GM21786 (cell line): ENCODE data around the gene PFKFB4.
"Not testable (repeated sequence)": the region's sequence is repeated elsewhere in the genome, so short reads cannot be mapped to it uniquely, and the experiment has no call there.

Experiments used
- ATAC-seq: cut with Tn5 transposase; IDR thresholded peaks from one replicate; pipeline ENCODE4 v1.9.1; 2021; ENCODE audit not compliant: unreplicated experiment

PFKFB4 gene

GRCh38 chr3:48535578-48535977, 21.0 kb downstream of the PFKFB4 start:
- ATAC-seq: no peak

DNA sequence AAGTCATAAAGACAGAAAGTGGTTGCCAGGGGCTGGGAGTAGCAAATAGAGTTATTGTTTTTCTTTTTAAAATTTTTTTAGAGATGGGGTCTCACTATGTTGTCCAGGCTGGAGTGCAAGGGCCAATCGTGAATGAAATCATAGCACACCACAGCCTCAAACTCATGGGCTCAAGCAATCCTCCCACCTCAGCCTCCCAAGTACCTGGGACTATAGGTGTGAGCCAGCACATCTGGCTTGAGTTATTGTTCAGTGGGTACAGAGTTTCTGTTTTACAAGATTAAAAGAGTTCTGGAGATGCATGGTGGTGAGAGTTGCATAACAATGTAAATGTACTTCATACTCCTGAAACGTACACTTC, 23.6 kb downstream of the PFKFB4 start:
- no peak for ATAC-seq

- no peak for ATAC-seq
These were observed 24.2 kb downstream of the PFKFB4 start for GRCh38 chr3:48532271-48532976.

GRCh38 chr3:48530701-48531100, 25.9 kb downstream of the PFKFB4 start:
- not testable (repeated sequence) for ATAC-seq

GRCh38 chr3:48528754-48529153, 27.8 kb downstream of the PFKFB4 start:
- ATAC-seq: no peak

GRCh38 chr3:48528048-48528447, 28.6 kb downstream of the PFKFB4 start:
- ATAC-seq: no peak

GRCh38 chr3:48524970-48525369, 31.6 kb downstream of the PFKFB4 start:
- no peak for ATAC-seq

GRCh38 chr3:48521635-48522034, 35.0 kb downstream of the PFKFB4 start:
- no peak for ATAC-seq

GRCh38 chr3:48519277-48519643, 37.3 kb downstream of the PFKFB4 start:
- ATAC-seq: no peak

DNA sequence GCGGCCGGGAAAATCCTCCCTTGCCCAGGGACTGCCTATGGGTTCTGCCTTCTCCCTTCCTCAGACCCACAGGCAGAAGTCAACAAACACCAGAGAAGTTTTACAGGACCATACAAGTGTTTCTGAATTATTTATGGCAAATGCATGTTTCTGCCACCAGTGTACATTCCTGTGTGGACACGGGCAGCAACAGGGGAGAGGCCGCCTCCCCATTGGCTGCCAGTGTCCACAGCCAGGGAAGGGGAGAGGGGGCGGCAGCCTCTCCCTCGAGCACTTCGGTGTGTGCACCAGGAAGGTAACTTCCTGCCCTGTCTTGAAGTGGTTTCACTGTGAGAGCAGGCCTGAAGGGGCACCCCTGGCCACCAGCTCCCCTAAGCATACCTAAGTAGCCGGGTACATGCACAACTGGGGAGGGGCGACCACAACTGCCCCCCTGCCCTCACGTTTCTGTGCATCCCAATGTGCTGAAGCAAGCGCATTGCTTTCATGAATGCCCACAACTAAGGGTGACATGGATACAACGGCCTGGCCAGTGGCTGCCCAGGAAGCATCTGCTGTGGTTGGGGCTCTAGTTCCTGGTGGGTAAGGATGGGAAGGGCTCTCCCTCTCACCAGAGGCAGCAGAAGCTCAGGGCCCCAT, 37.8 kb downstream of the PFKFB4 start:
- no peak for ATAC-seq

DNA sequence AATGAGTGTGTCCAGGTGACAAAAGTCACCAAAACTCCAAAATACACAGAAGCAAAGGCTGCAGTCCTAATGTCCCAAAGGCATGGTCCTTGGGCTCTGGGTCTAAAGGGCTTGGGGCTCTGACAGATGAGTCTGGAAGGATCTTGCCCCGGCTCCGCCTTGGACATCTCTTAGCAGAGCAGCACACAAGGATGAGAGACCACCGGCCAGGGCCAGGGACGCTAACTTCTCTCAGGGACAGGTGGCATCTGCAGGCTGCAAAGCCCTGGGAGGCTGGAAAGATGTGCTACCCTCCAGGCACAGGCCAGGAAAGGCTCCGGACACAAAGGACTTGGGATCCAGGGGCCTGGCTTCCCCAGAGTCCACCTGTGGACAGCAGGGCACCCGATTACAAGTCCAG, 38.5 kb downstream of the PFKFB4 start:
- no peak for ATAC-seq

DNA sequence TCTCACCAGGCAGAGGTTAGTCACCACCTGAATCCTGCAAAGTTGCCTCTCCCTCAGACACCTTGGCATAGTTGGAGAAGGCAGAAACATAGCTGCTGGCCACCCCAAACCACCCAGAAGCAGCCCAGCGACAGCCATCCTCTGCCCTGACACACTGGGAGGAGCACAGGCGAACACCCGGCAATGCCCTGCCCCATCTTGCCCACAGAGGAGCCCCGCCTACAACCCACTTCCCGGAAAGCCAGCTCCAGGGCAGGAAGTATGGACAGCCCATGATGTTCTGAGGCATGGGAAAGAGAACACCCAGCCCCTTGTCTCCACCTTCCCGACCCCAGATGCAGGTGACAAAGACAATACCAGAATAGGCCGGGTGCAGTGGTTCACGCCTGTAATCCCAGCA, 40.0 kb downstream of the PFKFB4 start:
- no peak for ATAC-seq

DNA sequence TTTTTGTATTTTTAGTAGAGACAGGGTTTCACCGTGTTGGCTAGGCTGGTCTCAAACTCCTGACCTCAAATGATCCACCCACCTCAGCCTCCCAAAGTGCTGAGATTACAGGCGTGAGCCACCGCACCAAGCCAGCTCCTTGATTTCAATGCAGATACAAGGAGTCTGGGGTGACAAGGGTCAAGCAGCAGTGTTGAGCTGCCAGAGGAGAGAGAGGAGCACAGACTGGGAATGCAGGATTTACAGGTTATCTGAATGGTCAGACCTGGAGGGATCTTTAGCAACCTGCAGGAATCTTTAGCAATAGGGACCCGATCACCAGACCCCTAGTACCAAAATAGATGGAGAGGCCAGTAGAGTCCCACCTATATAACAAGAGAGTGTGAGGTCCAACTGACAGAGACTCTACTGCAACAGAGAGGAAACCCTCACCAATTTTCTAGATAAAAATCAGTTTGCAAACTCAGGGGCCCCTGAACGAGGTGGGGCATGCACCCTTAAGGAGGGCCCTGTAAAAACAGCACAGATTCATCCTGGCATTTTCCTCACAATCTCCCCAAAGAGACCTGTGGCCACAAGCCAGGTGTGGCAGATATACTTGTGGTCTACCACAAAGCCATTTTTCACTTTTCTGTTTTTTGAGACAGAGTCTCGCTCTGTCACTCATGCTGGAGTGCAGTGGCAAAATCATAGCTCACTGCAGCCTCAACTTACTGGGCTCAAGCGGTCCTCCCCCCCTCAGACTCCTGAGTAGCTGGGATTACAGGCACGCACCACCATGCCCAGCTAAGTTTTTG, 42.0 kb downstream of the PFKFB4 start:
- ATAC-seq: no peak

DNA sequence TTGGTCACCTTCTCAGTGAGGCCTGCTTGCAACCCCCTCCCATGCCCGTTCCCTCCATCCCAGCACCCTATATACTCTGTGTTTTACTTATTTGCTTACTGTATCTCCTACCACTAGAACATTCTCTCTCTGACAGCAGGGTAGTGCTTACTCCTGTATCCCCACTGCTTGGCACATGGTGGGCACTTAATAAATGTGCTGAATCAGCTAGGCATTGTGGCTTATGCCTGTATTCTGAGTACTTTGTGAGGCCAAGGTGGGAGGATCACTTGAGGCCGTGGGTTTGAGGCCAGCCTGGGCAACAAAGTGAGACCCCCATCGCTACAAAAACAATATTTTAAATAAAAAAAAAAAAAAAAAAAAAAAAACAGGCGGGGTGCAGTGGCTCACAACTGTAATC, 45.1 kb downstream of the PFKFB4 start:
- ATAC-seq: no peak

- ATAC-seq: peak; percentile 51
These were observed 49.1 kb downstream of the PFKFB4 start for GRCh38 chr3:48507256-48508061.

- no peak for ATAC-seq
These were observed 50.6 kb downstream of the PFKFB4 start for GRCh38 chr3:48505968-48506504.

GRCh38 chr3:48505146-48505545, 51.5 kb downstream of the PFKFB4 start:
- ATAC-seq: no peak

DNA sequence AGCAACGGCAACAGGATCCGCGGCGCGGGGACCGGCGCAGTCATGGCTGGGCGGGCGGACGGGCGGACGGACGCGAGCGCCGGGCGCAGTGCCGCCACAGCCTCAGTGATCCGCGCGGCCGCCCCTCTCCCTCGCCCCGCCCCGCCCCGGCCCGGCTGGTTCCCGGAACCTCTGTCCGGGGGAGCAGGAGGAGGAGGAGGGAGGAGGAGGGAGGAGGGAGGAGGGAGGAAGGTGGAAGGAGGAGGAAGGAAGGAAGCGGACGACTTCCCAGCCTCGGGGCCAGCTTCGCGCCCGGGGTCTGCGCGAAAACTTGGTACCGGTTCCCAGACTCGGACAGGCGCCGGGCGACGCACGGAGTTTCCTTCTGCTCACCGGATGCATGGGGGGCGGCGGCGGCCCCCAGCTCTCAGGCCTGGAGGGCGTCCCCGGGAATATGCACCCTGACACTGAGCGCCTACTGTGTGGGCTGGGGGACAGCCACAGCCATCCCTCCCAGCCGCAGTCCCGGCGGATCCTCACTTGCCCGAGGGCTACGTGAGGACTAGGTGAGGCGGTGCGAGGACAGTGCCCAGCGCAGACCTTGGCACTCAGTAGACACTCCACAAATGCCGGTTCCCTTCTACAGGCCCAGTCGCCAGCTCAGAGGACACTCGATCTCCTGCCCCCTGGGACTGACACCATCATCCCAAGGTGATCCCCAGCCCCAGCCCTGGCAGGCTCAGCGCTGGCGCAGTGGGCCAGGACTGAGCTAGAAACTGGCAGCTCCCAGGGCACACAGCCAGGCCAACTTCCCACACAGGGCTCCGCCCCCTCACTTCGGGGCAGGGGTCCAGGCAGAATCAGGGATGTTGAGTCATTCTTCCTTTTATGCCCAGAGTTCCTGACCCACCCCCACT, 52.3 kb downstream of the PFKFB4 start, which contains the start of gene SHISA5:
TSS of gene SHISA5 (minus strand) at position 124 of the 896 bp plus-strand sequence. CDS start at position 44, 80 bp downstream.
- no peak for ATAC-seq

DNA sequence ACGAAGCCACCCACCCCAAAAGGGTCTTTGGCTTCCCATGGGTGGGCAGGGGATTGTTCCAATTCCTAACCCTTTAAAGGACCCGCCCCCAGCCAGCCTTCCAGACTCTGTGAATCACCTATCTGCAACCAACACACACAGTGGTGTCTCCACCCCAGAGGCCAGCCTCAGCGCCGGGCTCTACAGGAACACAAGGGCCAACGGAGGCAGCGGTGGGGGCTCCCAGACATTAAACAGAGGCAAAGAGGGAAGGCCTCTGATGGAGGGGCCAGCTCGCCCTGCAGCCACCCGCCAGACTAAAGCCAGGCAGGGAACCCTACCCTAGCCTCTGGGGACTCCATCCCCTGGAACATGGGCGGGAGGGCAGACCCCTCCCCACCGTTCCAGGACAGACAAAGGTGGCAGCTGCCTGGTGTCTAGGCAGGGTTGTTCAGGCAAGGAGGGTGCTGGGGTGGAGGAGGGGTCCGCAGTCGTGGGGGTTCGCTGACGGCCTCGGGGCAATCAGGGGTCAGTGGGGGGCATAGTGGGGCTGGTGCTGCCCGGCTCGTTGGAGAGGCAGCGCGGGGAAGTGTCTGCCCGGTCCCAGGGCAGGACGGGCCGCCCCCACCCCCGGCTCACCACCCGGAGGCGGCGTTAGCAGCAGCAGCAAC, 53.1 kb downstream of the PFKFB4 start:
- ATAC-seq: no peak
